PC-9 (cell line): Measurements from ENCODE around the gene PPP1R7.

ENCODE experiments used
- CTCF ChIP-seq: fragments of 200-600 bp; sonication (generic); conservative IDR thresholded peaks from 2 replicates; pipeline ENCODE4 v1.6.1; 2017; ENCODE audit warnings: mixed run types, antibody characterized with exemption, mild to moderate bottlenecking, moderate library complexity
- EZH2 ChIP-seq: fragments of 200-600 bp; sonication (generic); IDR thresholded peaks from 2 replicates; pipeline ENCODE4 v1.8.0; 2017; ENCODE audit warnings: antibody characterized with exemption, low read depth

GRCh38 chr2:241131531-241131930 lies 18.7 kb upstream of the PPP1R7 start:
- TF ChIP-seq CTCF (no peak), EZH2 (no peak)
